Measurements from ENCODE around the gene U2AF1L4. TPM values are rescaled to one million over a fixed set of nuclear protein-coding genes. Genes with fewer than 3 reads are reported as not detected.
A peak's percentile ranks its signal among the peaks of the same experiment; 100 is the strongest.

The U2AF1L4 gene
- total RNA-seq, 1 donor = 5.8 TPM

DNA sequence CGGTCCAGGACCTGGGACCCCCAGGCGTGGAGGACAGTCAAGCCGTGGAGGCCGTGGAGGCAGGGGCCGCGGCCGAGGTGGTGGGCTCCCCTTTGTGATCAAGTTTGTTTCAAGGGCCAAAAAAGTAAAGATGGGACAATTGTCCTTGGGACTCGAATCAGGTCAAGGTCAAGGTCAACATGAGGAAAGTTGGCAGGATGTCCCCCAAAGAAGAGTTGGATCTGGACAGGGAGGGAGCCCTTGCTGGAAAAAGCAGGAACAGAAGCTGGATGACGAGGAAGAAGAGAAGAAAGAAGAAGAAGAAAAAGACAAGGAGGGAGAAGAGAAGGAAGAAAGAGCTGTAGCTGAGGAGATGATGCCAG is 25.1 kb downstream of the U2AF1L4 start:
- no peak overlapping the region for H2AFZ ChIP-seq (ENCODE audit: low read length)
- no peak overlapping the region for H3K4me2 ChIP-seq (ENCODE audit: insufficient read depth, low read length)
- H4K20me1 ChIP-seq (ENCODE audit: insufficient read depth, low read length) = peaks cover 25% of the 10 kb centered on the region
- no peak overlapping the region for H3K4me3 ChIP-seq (ENCODE audit: insufficient read depth, low read length)
- H3K79me2 ChIP-seq (ENCODE audit: insufficient read depth, low read length) = peaks cover 50% of the 10 kb centered on the region
- no peaks in the 10 kb centered on the region for H3K9me3 ChIP-seq (ENCODE audit: low read depth, low read length)
- TF ChIP-seq, protein P1, sequence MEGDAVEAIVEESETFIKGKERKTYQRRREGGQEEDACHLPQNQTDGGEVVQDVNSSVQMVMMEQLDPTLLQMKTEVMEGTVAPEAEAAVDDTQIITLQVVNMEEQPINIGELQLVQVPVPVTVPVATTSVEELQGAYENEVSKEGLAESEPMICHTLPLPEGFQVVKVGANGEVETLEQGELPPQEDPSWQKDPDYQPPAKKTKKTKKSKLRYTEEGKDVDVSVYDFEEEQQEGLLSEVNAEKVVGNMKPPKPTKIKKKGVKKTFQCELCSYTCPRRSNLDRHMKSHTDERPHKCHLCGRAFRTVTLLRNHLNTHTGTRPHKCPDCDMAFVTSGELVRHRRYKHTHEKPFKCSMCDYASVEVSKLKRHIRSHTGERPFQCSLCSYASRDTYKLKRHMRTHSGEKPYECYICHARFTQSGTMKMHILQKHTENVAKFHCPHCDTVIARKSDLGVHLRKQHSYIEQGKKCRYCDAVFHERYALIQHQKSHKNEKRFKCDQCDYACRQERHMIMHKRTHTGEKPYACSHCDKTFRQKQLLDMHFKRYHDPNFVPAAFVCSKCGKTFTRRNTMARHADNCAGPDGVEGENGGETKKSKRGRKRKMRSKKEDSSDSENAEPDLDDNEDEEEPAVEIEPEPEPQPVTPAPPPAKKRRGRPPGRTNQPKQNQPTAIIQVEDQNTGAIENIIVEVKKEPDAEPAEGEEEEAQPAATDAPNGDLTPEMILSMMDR (IDR thresholded peaks at IDR 0.05; ENCODE audit: extremely low read depth, low read depth, low read length) = no peak
- peak; percentile 72 for DNase-seq (ENCODE audit: insufficient read length, low spot score, missing footprints)
- H3K27me3 ChIP-seq (ENCODE audit: insufficient read depth, low read length) = no peaks in the 10 kb centered on the region
- H3K27ac ChIP-seq (ENCODE audit: low read depth, low read length) = no peak overlapping the region
- peaks cover 43% of the 10 kb centered on the region for H3K36me3 ChIP-seq (ENCODE audit: insufficient read depth, low read length)
- peaks cover 17% of the 10 kb centered on the region for H3K4me1 ChIP-seq (ENCODE audit: insufficient read depth, low read length)

DNA sequence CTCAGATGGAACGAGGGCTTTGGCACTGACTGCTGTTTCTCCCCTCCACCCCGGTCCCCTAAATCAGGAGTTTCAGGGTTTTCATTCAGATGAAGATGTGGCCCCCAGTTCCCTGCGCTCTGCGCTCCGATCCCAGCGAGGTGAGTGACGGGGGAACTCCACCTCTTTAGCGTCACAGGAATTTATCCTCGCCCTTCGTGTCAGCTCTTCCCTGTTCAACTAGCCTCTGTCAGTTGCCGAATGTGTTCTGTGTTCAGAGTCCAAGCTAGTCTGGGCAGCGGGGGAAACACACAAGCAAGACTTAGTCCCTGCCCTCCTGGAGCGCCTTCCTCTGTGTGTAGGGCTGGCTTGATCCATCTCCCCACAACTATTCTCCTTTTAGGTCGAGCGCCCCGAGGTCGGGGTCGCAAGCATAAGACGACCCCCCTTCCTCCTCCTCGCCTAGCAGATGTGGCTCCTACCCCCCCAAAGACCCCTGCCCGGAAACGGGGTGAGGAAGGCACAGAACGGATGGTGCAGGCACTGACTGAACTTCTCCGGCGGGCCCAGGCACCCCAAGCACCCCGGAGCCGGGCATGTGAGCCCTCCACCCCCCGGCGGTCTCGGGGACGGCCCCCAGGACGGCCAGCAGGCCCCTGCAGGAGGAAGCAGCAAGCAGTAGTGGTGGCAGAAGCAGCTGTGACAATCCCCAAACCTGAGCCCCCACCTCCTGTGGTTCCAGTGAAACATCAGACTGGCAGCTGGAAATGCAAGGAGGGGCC is 25.6 kb downstream of the U2AF1L4 start:
- peaks cover 37% of the 10 kb centered on the region for H3K36me3 ChIP-seq (ENCODE audit: insufficient read depth, low read length)
- peak overlapping the region; percentile 90 for H3K4me3 ChIP-seq (ENCODE audit: insufficient read depth, low read length)
- TF ChIP-seq, protein P1 (IDR thresholded peaks at IDR 0.05; ENCODE audit: extremely low read depth, low read depth, low read length) = no peak
- H3K27me3 ChIP-seq (ENCODE audit: insufficient read depth, low read length) = no peaks in the 10 kb centered on the region
- no peaks in the 10 kb centered on the region for H3K9me3 ChIP-seq (ENCODE audit: low read depth, low read length)
- peaks cover 50% of the 10 kb centered on the region for H3K79me2 ChIP-seq (ENCODE audit: insufficient read depth, low read length)
- H4K20me1 ChIP-seq (ENCODE audit: insufficient read depth, low read length) = peaks cover 25% of the 10 kb centered on the region
- peaks cover 17% of the 10 kb centered on the region for H3K4me1 ChIP-seq (ENCODE audit: insufficient read depth, low read length)
- peak; percentile 85 for DNase-seq (ENCODE audit: insufficient read length, low spot score, missing footprints)
- H3K27ac ChIP-seq (ENCODE audit: low read depth, low read length) = no peak overlapping the region
- H3K4me2 ChIP-seq (ENCODE audit: insufficient read depth, low read length) = peak overlapping the region; percentile 84
- H2AFZ ChIP-seq (ENCODE audit: low read length) = no peak overlapping the region

DNA sequence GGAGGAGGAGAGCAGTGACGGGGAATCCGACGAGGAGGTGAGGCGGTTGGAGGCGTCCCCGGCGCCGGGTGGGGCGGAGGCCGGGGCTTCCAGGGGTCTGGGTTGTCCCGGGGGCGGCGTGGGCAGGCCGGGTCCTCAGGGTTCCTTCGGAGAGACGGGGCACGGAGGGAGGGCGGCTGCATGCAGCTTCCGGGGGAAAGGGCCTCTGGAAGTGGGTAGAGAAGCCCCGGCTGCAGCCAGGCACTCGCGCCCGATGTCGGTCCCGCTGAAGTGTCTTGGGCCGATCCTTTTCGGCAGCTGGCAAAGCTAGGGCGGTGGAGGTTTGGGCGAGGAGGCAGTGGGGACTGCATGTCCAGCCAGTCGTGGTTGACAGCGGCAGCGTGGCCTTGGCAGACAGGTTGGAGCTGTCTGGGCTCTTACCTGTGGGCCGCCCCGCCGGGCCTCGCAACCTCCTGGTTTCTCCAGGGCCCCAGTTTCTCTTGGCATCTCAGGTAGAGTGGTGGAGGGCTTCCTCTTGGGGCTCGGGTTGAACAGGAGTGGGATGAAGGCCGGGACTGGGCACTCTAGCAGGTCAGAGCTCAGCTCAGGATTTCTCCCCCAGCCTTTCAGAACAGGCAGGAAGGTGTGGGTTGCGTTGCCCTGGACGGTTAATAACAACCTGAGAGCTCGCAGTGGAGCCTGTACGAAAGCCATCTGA is 26.7 kb downstream of the U2AF1L4 start:
- Histone ChIP-seq H3K79me2 (ENCODE audit: insufficient read depth, low read length) (peaks cover 50% of the 10 kb centered on the region), H3K9me3 (ENCODE audit: low read depth, low read length) (no peaks in the 10 kb centered on the region), H3K4me3 (ENCODE audit: insufficient read depth, low read length) (peak overlapping the region; percentile 90), H4K20me1 (ENCODE audit: insufficient read depth, low read length) (peaks cover 25% of the 10 kb centered on the region), H2AFZ (ENCODE audit: low read length) (peak overlapping the region; percentile 29), H3K27ac (ENCODE audit: low read depth, low read length) (peak overlapping the region; percentile 56), H3K4me1 (ENCODE audit: insufficient read depth, low read length) (peaks cover 17% of the 10 kb centered on the region), H3K4me2 (ENCODE audit: insufficient read depth, low read length) (peak overlapping the region; percentile 84), H3K36me3 (ENCODE audit: insufficient read depth, low read length) (peaks cover 27% of the 10 kb centered on the region), H3K27me3 (ENCODE audit: insufficient read depth, low read length) (no peaks in the 10 kb centered on the region)
- TF ChIP-seq, protein P1 (IDR thresholded peaks at IDR 0.05; ENCODE audit: extremely low read depth, low read depth, low read length) = no peak
- DNase-seq (ENCODE audit: insufficient read length, low spot score, missing footprints) = peak; percentile 96

Data from osteoblast (primary cell).